ENCODE results near the gene ARHGAP44.

The ARHGAP44 gene

DNA sequence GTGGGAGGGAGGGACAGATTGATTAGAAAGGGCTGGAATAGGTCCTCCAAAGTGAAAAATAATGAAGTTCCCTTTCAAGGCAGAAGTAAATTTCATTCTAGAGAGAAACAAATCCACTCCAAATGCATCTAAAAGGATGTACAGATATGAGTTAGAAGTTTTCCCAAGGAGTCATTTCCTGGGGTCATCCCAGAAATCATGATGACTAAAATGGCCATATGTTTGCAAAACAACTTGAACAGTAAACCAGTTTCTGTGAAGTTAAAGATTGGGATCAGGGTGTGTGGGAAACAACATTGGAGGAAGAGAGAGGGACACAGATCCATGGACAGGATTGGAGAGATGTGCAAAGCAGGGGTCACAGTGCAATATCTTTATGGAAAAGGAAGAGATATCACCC is 32.5 kb upstream of the ARHGAP44 start:
- CTCF ChIA-PET = no interaction called here

DNA sequence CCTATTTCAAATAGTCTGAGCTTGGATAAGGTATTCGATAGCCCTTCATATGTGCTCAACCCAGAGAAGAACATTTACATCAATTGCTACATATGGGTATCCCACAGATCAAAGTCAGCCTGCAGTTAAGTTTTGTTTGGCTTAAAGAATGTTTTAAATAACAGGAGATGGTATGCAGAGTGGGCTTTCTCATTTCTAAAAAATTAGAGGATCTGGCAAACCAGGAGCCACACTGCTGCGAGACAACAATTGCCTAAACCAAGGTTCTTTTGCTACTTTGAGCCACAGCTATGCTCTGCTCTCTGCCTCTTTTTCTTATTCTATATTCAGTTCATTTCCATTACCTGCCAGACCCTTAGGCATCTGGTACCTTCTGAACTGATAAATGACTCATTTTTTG is 30.2 kb upstream of the ARHGAP44 start:
- TF ChIP-seq, protein P1, sequence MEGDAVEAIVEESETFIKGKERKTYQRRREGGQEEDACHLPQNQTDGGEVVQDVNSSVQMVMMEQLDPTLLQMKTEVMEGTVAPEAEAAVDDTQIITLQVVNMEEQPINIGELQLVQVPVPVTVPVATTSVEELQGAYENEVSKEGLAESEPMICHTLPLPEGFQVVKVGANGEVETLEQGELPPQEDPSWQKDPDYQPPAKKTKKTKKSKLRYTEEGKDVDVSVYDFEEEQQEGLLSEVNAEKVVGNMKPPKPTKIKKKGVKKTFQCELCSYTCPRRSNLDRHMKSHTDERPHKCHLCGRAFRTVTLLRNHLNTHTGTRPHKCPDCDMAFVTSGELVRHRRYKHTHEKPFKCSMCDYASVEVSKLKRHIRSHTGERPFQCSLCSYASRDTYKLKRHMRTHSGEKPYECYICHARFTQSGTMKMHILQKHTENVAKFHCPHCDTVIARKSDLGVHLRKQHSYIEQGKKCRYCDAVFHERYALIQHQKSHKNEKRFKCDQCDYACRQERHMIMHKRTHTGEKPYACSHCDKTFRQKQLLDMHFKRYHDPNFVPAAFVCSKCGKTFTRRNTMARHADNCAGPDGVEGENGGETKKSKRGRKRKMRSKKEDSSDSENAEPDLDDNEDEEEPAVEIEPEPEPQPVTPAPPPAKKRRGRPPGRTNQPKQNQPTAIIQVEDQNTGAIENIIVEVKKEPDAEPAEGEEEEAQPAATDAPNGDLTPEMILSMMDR (IDR thresholded peaks at IDR 0.05; ENCODE audit: control extremely low read depth, extremely low read depth, low read depth, missing control alignments) = no peak
- DNase-seq (ENCODE audit: extremely low spot score) = no peak
- ChIA-PET CTCF (interaction anchor here (1.0 to 2.2 kb wide), 2 partner anchors 10 to 12 kb away, joined by 3 to 5 read pairs; no protein-coding TSS in a partner anchor), POLR2A (no interaction called here)

More for the DNA sequence above, 32.5 kb upstream of the ARHGAP44 start:
- TF ChIP-seq, protein P1 (IDR thresholded peaks at IDR 0.05; ENCODE audit: control extremely low read depth, extremely low read depth, low read depth, missing control alignments) = no peak
- POLR2A ChIA-PET = no interaction called here
- no peak for DNase-seq (ENCODE audit: extremely low spot score)

- ChIA-PET POLR2A (interaction anchor here (0.7 kb wide), 1 partner anchor 208 kb away, joined by 4 read pairs; no protein-coding TSS in a partner anchor), CTCF (interaction anchor here (1.4 to 1.7 kb wide), 2 partner anchors 12 to 204 kb away, joined by 3 to 5 read pairs; no protein-coding TSS in a partner anchor)
- TF ChIP-seq, protein P1 (IDR thresholded peaks at IDR 0.05; ENCODE audit: control extremely low read depth, extremely low read depth, low read depth, missing control alignments) = no peak
- DNase-seq (ENCODE audit: extremely low spot score) = no peak
These were observed 23.8 kb upstream of the ARHGAP44 start for GRCh38 chr17:12765548-12765947.

DNA sequence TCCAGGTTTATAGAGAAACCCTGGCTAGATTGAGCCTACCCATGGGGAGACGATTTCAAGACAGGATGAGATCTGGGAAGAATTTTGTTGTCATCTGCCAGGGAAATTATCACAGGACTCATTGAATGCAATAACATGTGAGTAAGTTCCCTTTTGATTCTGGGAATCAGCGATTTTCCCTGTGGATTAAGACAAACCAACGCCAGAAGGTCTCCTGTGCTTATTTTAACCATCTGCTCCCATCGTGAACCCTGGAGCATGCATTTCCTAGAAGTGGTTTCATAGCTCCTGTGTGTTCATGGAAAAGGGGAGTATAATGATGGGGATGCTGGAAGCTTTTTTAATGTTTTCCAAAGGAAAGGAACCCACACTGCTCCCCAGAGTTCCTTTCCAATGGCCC is 21.0 kb upstream of the ARHGAP44 start:
- TF ChIP-seq, protein P1 (IDR thresholded peaks at IDR 0.05; ENCODE audit: control extremely low read depth, extremely low read depth, low read depth, missing control alignments) = no peak
- CTCF ChIA-PET = no interaction called here
- DNase-seq (ENCODE audit: extremely low spot score) = no peak
- POLR2A ChIA-PET = no interaction called here

DNA sequence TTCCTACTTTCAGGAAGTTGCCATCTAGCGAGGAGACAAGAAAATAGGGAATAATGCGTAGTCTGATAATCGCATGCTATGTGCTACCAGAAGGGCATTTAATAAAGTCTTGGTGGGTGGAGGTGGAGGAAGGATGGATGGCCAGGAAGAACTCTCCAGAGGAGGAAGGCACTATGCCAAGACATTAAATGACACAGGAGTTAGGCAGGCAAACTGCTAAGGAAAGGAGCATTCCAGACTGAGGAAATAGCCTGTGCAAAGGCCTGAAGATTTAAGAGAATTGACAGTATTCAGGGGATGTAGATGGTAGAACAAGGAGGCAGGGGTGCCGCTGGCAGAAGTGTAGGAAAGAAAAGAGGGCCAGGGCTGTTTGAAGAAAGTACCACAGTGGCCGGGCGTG is 19.3 kb upstream of the ARHGAP44 start:
- TF ChIP-seq, protein P1 (IDR thresholded peaks at IDR 0.05; ENCODE audit: control extremely low read depth, extremely low read depth, low read depth, missing control alignments) = no peak
- CTCF ChIA-PET = interaction anchor here (1.0 to 1.2 kb wide), 2 partner anchors 11 to 233 kb away, joined by 3 to 5 read pairs; no protein-coding TSS in a partner anchor
- POLR2A ChIA-PET = no interaction called here
- no peak for DNase-seq (ENCODE audit: extremely low spot score)

DNA sequence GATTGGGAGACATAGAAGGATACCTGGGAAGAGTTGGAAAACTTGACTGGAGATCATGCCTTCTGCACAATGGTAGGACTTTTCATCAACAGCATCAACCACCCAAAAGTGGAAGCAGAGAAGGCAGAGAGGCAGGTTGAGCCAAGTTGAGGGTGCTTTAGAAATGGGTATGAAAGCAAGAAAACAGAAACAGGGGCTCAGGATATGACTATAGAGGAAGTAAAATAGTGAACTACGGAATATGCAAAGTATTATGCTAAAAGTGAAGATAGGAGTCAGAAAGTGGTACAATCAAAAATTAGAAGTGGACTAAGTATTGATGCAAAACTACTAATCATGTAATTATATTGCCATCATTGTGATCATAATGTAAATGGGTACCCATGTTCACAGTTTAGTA is 16.1 kb upstream of the ARHGAP44 start:
- ChIA-PET POLR2A (no interaction called here), CTCF (no interaction called here)
- TF ChIP-seq, protein P1 (IDR thresholded peaks at IDR 0.05; ENCODE audit: control extremely low read depth, extremely low read depth, low read depth, missing control alignments) = no peak
- DNase-seq (ENCODE audit: extremely low spot score) = no peak
